ENCODE results near the gene INPP4B.
A peak's percentile ranks its signal among the peaks of the same experiment; 100 is the strongest.

INPP4B gene

GRCh38 chr4:142377342-142378091 lies 468.6 kb downstream of the INPP4B start:
- no peak for TF ChIP-seq CTCF (IDR thresholded peaks at IDR 0.05; ENCODE audit: insufficient read depth, low read depth, low read length, missing control alignments)
- DNase-seq (ENCODE audit: low read depth), result no peak
- no peak overlapping the region for H3K4me3 ChIP-seq (ENCODE audit: low read length)

- TF ChIP-seq CTCF (IDR thresholded peaks at IDR 0.05; ENCODE audit: insufficient read depth, low read depth, low read length, missing control alignments), result no peak
- DNase-seq (ENCODE audit: low read depth), result no peak
- no peak overlapping the region for H3K4me3 ChIP-seq (ENCODE audit: low read length)
These were observed 469.9 kb downstream of the INPP4B start for GRCh38 chr4:142376204-142376603.

GRCh38 chr4:142373610-142374009 lies 472.5 kb downstream of the INPP4B start:
- TF ChIP-seq CTCF (IDR thresholded peaks at IDR 0.05; ENCODE audit: insufficient read depth, low read depth, low read length, missing control alignments), result no peak
- peak; percentile 27 for DNase-seq (ENCODE audit: low read depth)
- no peak overlapping the region for H3K4me3 ChIP-seq (ENCODE audit: low read length)

GRCh38 chr4:142372530-142373260 lies 473.4 kb downstream of the INPP4B start:
- TF ChIP-seq CTCF (IDR thresholded peaks at IDR 0.05; ENCODE audit: insufficient read depth, low read depth, low read length, missing control alignments), result no peak
- H3K4me3 ChIP-seq (ENCODE audit: low read length), result no peak overlapping the region
- peak; percentile 64 for DNase-seq (ENCODE audit: low read depth)

- no peak overlapping the region for H3K4me3 ChIP-seq (ENCODE audit: low read length)
- TF ChIP-seq CTCF (IDR thresholded peaks at IDR 0.05; ENCODE audit: insufficient read depth, low read depth, low read length, missing control alignments), result no peak
- DNase-seq (ENCODE audit: low read depth), result no peak
These were observed 477.0 kb downstream of the INPP4B start for GRCh38 chr4:142369141-142369540.

GRCh38 chr4:142367418-142368180 lies 478.5 kb downstream of the INPP4B start:
- no peak for DNase-seq (ENCODE audit: low read depth)
- TF ChIP-seq CTCF (IDR thresholded peaks at IDR 0.05; ENCODE audit: insufficient read depth, low read depth, low read length, missing control alignments), result no peak
- no peak overlapping the region for H3K4me3 ChIP-seq (ENCODE audit: low read length)
